NCI-H446 treated with DMSO at 0.1 percent for 48 hours (cell line): ENCODE data around the gene SEC11A.
"Not testable (repeated sequence)": the region's sequence is repeated elsewhere in the genome, so short reads cannot be mapped to it uniquely, and the experiment has no call there.

Experiments
- DNase-seq: peaks from one replicate; lab custom pipeline; 2025; lab: John Stamatoyannopoulos, UW

The SEC11A gene

GRCh38 chr15:84641871-84642270 lies 74.1 kb downstream of the SEC11A start:
- not testable (repeated sequence) for DNase-seq

DNA sequence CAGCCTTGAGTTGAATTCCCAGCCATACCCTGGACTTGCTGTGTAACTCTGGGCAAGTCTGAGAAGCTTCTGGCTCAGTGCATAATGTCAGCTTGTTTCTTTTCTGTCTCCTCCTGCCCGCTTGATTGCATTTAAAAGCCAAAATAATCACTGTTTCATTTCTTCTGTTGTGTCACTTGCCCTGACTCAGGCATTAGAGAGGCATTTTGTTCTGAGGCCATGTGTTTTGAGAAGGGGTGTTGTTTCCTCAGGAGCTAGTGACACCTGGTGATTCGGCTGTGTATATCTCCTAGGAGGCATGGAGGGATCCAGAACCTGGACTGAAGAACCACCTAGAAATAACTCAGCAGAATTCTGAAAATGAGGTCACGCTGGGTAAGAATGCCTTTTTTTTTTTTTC lies 77.8 kb downstream of the SEC11A start:
- no peak for DNase-seq

DNA sequence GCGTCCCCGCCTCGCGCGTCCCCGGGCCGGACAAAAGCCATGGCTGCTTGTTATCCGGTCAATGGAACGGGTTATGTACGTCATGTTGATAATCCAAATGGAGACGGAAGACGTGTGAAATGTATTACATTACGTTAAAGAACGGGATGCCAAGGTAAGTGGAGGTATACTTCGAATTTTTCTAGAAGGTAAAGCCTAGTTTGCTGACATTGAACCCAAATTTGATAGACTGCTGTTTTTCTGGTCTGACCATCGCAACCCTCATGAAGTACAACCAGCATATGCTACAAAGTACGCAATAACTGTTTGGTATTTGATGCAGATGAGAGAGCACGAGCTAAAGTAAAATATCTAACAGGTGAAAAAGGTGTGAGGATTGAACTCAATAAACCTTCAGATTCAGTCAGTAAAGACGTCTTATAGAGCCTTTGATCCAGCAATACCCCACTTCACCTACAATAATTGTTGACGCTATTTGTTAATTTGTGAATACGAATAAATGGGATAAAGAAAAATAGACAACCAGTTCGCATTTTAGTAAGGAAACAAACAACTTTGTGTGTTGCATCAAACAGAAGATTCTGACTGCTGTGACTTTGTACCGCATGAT lies 81.6 kb downstream of the SEC11A start:
- no peak for DNase-seq

- no peak for DNase-seq
Observed at GRCh38 chr15:84633311-84634227, 82.4 kb downstream of the SEC11A start.

DNA sequence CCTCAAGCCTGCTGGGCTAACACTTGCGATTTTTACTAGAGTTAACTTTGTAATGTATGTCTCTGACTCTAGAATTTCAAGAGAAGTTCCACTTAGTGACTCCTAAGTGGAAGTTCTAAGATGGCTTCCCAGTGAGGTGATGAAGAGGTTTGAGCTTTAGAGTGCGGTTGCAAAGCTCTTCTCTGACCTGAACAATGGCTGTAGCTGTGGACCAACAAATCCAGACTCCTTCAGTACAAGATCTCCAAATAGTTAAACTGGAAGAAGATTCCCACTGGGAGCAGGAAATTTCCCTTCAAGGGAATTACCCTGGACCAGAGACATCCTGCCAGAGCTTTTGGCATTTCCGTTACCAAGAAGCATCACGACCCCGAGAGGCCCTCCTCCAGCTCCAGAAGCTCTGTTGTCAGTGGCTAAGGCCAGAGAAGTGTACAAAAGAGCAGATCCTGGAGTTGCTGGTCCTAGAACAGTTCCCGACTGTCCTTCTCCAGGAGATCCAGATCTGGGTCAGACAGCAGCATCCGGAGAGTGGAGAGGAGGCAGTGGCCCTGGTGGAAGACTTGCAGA lies 84.2 kb downstream of the SEC11A start:
- no peak for DNase-seq

DNA sequence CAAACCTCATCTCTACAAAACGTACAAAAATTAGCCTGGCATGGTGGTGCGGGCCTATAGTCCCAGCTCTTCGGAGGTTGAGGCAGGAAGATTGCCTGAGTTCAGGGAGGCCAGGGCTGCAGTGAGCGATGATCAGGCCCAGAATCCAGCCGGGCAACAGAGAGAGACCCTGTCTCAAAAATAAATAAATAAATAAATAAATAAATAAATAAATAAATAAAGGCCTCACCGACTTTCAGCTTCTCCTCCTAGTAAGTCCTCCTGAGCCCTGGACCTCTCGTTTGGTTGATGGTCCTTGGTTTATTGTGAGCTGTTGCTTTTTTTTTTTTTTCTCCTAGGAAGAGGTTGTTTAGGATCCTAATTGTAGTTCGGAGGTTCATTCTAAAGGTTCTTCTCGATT lies 86.9 kb downstream of the SEC11A start:
- no peak for DNase-seq

DNA sequence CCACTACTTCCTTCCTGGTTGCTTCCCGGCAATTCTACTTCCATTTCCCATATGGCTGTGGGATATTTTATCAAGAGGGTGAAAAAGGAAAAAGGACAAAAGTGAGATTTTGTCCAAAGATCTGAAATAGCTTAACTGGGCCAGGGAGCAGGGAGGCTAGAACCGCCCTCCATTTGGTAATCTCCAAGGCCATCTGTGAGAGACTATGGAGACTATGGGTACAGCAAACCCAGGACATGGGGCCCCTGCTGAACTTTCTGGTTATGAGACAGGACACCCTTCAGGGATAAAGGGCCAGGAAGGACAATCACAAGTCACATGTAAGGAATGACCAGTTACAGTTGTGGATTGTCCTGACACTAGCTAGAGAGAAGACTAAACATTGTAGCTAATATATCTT lies 90.8 kb downstream of the SEC11A start:
- DNase-seq, result no peak

DNA sequence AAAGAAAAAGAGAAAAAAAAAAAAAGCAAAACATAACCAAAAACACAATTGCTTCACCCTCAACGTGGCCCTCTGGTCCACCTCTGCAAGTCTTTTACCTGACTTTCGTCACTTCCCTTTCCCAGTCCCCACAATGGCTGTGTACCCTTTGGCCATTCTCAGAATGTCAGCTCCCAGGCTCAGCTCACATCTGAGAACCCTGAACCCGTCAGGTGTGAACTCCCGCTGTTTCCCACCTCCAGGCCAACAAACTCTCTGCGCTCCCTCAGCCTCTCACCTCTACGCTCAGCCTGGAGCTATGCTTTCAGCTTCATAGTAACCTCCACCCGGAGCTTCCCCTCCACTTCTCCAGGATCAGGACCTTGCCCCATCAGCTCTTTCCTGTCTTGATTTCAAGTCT lies 91.6 kb downstream of the SEC11A start:
- no peak for DNase-seq

DNA sequence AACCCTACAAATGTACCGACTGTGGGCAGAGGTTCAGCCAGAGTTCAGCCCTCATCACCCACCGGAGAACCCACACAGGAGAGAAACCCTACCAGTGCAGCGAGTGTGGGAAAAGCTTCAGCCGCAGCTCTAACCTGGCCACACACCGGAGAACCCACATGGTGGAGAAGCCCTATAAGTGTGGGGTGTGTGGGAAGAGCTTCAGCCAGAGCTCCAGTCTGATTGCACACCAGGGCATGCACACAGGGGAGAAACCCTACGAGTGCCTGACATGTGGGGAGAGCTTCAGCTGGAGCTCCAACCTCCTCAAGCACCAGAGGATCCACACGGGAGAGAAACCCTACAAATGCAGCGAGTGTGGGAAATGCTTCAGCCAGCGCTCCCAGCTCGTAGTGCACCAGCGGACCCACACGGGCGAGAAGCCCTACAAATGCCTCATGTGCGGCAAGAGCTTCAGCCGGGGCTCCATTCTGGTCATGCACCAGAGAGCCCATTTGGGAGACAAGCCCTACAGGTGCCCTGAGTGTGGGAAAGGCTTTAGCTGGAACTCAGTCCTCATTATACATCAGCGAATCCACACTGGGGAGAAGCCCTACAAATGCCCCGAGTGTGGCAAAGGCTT lies 94.5 kb downstream of the SEC11A start:
- DNase-seq, result no peak

GRCh38 chr15:84620626-84621025 lies 95.3 kb downstream of the SEC11A start:
- no peak for DNase-seq
